HG03066 (cell line): Measurements from ENCODE around the gene FLT3.
"Not testable (repeated sequence)": the region's sequence is repeated elsewhere in the genome, so short reads cannot be mapped to it uniquely, and the experiment has no call there.

Experiments
- ATAC-seq: cut with Tn5 transposase; IDR thresholded peaks from one replicate; pipeline ENCODE4 v1.9.1; 2021; ENCODE audit warnings: low read depth; ENCODE audit not compliant: unreplicated experiment

Gene FLT3

GRCh38 chr13:28101886-28102285 is 1.5 kb upstream of the FLT3 start:
- not testable (repeated sequence) for ATAC-seq

- no peak for ATAC-seq
Observed at GRCh38 chr13:28099396-28100149, 803 bp downstream of the FLT3 start.

GRCh38 chr13:28097503-28097902 is 2.9 kb downstream of the FLT3 start:
- ATAC-seq: no peak

GRCh38 chr13:28094306-28094705 is 6.1 kb downstream of the FLT3 start:
- no peak for ATAC-seq

- ATAC-seq: no peak
Observed at GRCh38 chr13:28093881-28094280, 6.5 kb downstream of the FLT3 start.

- ATAC-seq: no peak
Observed at GRCh38 chr13:28092431-28092830, 7.9 kb downstream of the FLT3 start.

- no peak for ATAC-seq
Observed at GRCh38 chr13:28089065-28089464, 11.3 kb downstream of the FLT3 start.

- not testable (repeated sequence) for ATAC-seq
Observed at GRCh38 chr13:28077820-28078219, 22.6 kb downstream of the FLT3 start.

GRCh38 chr13:28077231-28077630 is 23.1 kb downstream of the FLT3 start:
- no peak for ATAC-seq

- no peak for ATAC-seq
Observed at GRCh38 chr13:28071424-28071823, 29.0 kb downstream of the FLT3 start.

GRCh38 chr13:28067491-28067890 is 32.9 kb downstream of the FLT3 start:
- ATAC-seq: no peak

GRCh38 chr13:28058866-28059613 is 41.3 kb downstream of the FLT3 start:
- ATAC-seq: no peak

- peak; percentile 56 for ATAC-seq
Observed at GRCh38 chr13:28056970-28057712, 43.2 kb downstream of the FLT3 start.

- ATAC-seq: no peak
Observed at GRCh38 chr13:28056426-28056825, 44.0 kb downstream of the FLT3 start.

- no peak for ATAC-seq
Observed at GRCh38 chr13:28055357-28055756, 45.0 kb downstream of the FLT3 start.

GRCh38 chr13:28052945-28053344 is 47.4 kb downstream of the FLT3 start:
- no peak for ATAC-seq

- ATAC-seq: peak; percentile 45
Observed at GRCh38 chr13:28049880-28050875, 50.2 kb downstream of the FLT3 start.

GRCh38 chr13:28049215-28049614 is 51.2 kb downstream of the FLT3 start:
- ATAC-seq: no peak

GRCh38 chr13:28048768-28049167 is 51.6 kb downstream of the FLT3 start:
- ATAC-seq: no peak

- peak; percentile 79 for ATAC-seq
Observed at GRCh38 chr13:28047757-28048388, 52.5 kb downstream of the FLT3 start.
